DMS 273 (cell line): ENCODE data around the gene SGK1.
"Not testable (repeated sequence)": the region's sequence is repeated elsewhere in the genome, so short reads cannot be mapped to it uniquely, and the experiment has no call there.

Experiments
- DNase-seq: peaks from one replicate; lab custom pipeline; 2025; ENCODE audit not compliant: unreplicated experiment; lab: John Stamatoyannopoulos, UW

The SGK1 gene

GRCh38 chr6:134193536-134194498 lies 124.1 kb downstream of the SGK1 start:
- no peak for DNase-seq

- not testable (repeated sequence) for DNase-seq
These were observed 125.3 kb downstream of the SGK1 start for GRCh38 chr6:134192609-134193008.

GRCh38 chr6:134190883-134191282 lies 127.0 kb downstream of the SGK1 start:
- DNase-seq = no peak

- DNase-seq = no peak
These were observed 130.2 kb downstream of the SGK1 start for GRCh38 chr6:134187751-134188150.

GRCh38 chr6:134187154-134187553 lies 130.8 kb downstream of the SGK1 start:
- DNase-seq = no peak

GRCh38 chr6:134186355-134186754 lies 131.6 kb downstream of the SGK1 start:
- no peak for DNase-seq

- DNase-seq = no peak
These were observed 132.6 kb downstream of the SGK1 start for GRCh38 chr6:134185277-134185676.

GRCh38 chr6:134183844-134184243 lies 134.1 kb downstream of the SGK1 start:
- no peak for DNase-seq

GRCh38 chr6:134182528-134182927 lies 135.4 kb downstream of the SGK1 start:
- no peak for DNase-seq

GRCh38 chr6:134181726-134182125 lies 136.2 kb downstream of the SGK1 start:
- DNase-seq = not testable (repeated sequence)

- not testable (repeated sequence) for DNase-seq
These were observed 136.7 kb downstream of the SGK1 start for GRCh38 chr6:134181251-134181650.

- not testable (repeated sequence) for DNase-seq
These were observed 137.4 kb downstream of the SGK1 start for GRCh38 chr6:134180540-134180939.

GRCh38 chr6:134178161-134179044 lies 139.5 kb downstream of the SGK1 start:
- DNase-seq = no peak

- no peak for DNase-seq
These were observed 140.2 kb downstream of the SGK1 start for GRCh38 chr6:134177753-134178160.

GRCh38 chr6:134177236-134177635 lies 140.7 kb downstream of the SGK1 start:
- no peak for DNase-seq

- peak; percentile 64 for DNase-seq
These were observed 141.5 kb downstream of the SGK1 start for GRCh38 chr6:134176264-134176975.

- peak; percentile 64 for DNase-seq
These were observed 142.2 kb downstream of the SGK1 start for GRCh38 chr6:134175532-134176263.

- DNase-seq = peak; percentile 97
These were observed 143.0 kb downstream of the SGK1 start for GRCh38 chr6:134174672-134175531.

- peak; percentile 90 for DNase-seq
These were observed 143.8 kb downstream of the SGK1 start for GRCh38 chr6:134173936-134174671.
